Middle frontal gyrus (tissue), 1 donor: Measurements from ENCODE around the gene OR2AE1.

ENCODE experiments used
- DNase-seq: peaks from one replicate; pipeline ENCODE4 v3.0.0-alpha.2; 2015; ENCODE audit warnings: low spot score; ENCODE audit errors: extremely low spot score

Gene OR2AE1

DNA sequence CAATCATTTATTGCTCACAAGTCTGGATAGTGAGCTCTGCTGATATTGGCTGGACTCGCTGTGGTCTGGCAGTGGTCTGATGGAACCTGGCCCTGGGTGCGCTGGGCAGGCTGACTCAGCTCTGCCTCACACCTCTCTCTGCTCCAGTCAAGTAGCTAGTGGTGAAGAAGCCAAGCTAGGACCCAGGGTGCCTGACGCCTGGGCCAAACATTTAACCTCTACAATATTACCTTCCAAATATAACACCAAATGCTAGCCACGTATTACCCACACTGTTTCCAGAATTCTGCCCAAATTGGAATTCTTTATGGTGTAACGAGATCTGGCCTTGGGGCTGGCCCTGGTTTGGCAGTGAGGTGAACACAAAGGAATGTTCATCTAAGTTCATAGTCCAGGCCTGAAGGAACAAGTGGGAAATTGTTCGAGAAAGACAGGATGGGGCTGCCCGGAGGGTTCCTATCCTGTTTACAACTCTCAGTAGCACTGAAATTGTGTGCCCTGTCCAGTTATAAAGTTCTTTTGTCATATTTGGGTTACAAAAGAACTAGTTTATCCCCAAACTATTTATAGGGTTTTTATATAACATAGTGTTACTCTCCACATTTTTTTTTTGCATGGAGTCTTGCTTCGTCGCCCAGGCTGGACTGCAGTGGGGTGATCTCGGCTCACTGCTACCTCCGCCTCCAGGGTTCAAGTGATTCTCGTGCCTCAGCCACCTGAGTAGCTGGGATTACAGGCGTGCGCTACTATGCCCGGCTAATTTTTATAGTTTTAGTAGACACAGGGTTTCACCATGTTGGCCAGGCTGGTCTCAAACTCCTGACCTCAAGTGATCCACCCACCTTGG, 16.3 kb downstream of the OR2AE1 start:
- no peak for DNase-seq

DNA sequence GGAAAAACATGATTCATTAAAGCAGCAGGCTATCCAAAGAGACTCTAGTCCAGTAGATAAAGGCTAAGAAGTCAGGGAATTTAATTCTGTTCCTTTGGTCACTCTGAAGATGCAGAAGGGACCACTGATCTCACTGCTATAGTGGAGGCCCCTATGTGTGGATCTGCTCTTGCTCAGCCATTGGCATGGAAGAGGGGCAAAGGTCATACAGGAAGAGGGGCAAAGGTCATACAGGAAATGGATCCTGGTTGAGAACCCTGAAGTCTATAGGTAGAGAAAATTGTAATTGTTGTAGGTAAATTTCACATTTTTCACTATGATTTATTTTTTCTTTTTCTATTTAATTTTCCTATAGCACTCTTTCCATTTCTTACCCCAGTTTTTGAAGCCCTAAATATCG, 21.6 kb downstream of the OR2AE1 start:
- DNase-seq: no peak

DNA sequence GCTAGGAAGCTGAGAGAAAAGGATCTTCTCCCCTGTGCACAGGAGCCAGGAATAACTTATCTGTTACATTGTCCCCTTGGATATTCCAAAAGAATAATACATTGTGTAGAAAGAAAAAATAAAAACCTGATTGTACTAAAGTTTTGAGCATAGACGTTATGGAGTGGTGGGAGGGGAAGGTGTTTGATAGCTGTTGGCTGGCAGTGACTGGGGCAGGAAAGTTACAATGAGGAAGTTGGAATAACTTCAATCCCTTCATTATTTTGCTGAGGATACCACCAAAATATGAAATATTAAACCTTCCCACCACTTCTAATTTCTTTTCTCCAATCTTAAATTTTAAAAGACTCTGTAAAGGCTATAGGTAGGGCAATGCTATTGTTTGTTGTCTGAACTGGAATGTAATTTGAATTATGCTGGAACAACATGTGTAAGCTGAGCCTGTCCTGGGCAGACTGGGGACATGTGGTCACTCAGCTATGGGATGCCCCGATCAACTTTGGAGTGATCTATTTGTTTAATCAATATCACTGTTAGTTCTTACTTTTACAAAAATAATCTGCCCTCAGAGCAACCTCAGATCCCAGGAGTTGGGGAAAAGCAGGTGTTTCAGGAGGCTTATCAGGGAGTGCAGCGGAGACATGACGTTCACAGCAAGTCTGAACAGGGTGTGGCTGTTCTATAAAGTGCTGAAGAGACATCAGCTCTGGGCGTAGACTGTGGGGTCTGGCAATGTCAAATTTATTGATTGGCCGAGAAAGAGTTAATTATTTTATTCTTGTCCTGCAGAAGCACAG, 28.2 kb downstream of the OR2AE1 start:
- DNase-seq: no peak

DNA sequence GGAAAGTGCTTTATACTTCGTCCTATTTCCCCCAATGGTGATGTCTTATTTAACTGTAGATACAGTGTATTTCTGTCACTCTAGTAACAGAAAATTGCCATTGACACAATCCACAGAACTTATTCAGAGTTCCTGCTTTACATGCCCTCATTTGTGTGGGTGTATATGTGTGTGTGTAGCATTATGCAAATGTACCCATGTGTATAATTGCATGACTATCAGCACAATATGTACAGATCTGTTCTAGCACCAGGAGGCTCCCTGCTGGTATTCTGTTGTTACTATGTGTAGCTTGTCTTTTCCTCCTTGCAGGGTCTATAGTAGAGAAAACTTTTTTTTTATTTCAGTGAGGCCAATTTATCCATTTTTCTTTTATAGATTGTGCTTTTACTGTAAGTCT, 32.5 kb downstream of the OR2AE1 start:
- DNase-seq: no peak

DNA sequence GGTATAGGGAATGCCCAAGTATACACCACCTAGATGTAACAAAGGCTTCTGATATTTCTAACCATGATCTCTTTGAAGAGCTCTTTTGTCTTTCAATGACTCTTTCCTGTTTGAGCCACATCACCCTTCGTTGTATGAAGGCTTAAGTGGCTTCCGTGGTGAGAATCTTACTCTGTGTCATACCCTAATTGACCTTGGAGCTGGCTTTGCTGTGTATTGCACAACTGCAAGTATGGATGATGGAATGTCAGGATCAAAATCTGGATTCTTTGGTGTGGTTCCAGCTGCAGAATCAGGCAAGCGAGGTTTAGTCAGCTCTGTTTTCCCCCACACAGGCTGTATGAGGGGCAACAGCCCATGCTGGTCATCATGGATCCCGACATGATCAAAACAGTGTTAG, 33.0 kb downstream of the OR2AE1 start:
- DNase-seq: no peak

DNA sequence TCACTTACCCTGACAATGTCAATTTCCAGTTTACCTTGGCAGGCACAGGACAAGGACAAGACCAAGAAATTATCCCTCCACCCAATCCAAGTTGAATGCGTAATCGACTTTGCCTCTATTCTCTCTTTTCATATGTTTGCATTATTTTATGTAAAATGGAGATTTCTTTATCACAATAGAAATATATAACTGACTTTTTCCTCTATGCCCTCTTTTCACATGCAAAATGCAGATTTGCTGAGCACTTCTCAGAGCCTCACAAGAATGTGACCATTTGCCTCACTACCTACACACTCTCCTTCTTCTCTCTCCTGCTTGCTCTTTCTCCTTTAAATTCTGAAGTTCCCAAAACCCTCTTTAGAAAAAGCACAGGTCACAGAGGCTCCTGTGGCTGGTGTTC, 33.9 kb downstream of the OR2AE1 start:
- no peak for DNase-seq

DNA sequence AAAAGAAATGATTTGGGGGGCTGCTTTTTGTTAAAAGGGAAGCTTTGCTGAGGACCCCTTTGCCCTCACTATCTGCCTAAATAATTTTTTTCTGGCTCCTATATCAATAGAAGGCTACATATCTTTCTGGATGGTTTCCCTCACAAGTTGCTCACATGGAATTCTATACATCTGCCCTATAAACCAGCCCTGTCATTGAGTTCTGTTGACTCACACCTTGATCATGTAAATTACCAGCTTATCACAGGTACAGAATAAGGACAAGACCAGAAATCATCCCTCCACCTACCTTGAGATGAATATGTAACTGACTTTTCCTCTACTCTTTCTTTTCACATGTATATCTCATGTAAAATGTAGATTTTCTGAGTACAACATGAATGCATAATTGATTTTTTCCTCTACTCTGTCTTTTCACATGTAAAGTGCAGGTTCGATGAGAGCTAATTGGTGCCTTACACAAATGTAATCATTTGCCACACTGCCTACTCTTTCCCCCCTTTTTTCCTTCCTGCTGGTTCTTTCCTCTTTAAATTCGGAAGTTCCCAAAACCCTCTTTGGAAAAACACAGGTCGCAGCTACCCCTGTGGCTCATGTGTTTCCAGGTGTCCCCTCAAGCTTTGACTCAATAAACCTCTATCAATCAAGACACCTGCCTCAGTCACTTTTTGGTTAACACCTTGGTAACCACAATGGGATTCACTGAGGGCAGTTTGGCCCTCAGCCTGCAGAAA, 36.5 kb downstream of the OR2AE1 start:
- no peak for DNase-seq

DNA sequence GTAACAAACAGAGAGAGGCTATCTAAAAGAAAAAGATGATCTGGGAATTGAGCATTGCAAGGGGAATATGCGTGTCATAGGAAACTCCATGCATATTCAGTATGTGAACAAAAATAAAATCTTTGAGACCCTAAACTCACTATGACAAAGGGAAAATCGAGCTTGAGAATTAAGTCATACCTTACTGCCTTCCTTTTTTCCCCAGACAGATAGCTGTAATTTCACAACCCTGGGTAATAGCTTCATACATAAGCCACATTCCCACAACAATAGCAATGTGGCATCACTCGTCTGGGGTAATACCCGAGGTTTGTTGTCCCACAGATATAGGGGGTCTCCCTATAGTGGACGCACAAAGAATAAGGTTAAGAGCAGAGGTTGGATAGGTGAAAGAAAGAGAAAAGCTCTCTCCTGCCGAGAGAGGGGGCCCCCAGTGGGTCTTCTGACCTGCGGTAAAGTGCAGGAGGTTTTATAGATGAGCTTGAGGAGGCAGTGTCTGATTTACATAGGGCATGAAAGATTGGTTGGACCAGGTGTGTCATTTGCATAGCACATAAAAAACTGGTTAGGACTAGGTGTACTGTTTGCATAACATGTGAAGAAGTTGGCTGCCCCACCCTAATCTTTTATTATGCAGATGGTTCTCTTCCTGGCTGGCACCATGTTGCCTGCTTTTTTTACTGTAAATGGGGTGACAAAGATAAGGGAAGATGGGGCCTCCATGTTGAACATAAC, 37.4 kb downstream of the OR2AE1 start:
- DNase-seq: no peak

DNA sequence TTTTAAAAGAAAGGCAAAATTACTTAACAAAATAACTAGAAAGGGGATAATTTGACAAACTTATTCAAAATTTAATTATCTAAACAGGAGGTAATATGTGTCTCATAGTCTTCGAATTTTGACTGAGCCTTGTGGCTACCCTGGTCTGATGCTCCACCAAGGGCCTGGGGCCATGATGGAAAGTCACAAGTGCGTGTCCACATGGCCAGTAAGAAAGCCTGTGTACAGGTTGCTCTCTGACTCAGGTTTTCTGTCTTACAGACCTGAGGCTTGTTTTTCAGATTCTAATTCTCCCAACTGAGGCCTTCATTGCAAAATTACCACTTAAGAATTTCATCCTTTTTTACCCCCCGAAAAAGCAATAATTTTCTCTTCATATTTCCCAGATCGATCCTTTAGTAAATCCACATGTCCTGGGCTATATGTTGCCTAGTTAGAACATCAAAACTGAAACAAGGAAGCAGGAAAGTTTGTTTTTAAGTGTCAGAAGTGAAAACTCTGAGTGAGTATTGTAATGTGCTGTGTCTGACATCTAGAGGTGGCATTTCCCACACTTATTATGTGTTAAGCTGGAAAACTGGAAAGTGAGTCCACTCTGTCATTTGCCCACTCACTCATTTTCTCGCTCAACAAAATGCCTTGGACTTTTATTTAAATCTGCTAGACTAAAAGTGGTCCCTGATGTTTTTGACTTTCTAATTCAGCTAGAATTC, 39.0 kb downstream of the OR2AE1 start:
- no peak for DNase-seq

DNA sequence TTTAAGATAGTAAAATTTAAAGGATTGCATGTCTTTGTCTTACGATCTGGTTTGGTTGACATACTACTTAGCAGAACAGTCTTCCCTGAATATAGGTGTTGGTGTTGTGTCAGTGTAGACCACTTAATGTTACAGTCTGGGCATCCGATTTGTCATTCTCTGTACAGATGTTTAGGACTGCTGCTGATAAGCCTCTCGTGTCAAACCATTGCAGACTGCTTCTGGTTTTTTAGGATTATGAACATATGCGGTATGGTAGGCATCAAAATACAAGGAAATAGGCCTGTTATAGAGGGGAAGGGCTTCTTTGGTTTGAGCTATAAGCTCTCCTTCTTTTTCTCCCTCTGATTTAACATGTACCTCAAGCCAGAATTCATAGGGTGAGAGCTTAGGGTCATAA, 41.6 kb downstream of the OR2AE1 start:
- no peak for DNase-seq

DNA sequence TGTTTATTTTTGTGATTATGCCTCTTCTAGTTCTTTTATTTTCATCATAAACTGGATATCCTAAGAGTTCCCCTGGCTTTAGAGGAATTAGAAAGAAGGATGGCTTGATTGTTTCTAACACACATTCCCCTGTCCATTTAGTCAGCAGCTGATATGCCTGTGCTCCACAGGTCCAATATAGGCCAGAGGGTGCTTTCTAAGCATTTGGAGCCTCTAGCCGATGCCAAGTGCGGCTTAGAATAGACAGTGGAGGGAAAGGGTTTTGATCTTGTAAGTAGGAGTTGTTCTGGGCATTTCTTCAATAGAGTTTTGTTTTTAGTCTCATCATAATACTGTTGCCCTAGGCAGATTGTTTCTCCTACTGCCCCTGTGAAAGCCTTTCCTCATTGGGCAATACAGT, 42.5 kb downstream of the OR2AE1 start:
- no peak for DNase-seq

DNA sequence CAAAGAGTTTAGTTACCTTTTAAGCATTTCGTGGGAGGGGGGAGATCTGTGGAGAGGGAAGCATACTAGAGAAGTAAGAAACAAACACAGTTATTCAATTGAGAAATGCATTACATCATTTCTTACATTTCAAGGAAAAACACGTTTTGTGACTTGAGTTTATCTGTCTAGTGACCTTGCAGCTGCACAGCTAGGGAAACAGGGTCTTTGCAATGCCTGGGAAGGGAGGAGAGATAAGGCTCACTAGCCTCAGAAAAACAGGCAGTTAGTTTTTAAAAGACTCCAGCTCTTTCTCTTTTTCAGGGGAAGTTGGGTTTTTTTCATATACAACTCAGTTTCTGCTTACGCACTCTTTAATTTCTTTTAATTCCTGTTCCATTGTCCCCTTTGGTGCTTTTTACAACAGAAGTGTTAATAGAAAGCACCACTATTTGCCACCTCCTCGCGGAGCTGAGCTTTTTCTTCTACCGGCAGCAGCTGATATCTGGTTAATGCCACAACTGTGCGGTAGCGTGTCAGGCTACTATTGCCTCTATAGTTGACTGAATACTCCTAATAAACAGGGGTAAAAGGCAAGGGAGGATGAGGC, 43.5 kb downstream of the OR2AE1 start:
- no peak for DNase-seq

DNA sequence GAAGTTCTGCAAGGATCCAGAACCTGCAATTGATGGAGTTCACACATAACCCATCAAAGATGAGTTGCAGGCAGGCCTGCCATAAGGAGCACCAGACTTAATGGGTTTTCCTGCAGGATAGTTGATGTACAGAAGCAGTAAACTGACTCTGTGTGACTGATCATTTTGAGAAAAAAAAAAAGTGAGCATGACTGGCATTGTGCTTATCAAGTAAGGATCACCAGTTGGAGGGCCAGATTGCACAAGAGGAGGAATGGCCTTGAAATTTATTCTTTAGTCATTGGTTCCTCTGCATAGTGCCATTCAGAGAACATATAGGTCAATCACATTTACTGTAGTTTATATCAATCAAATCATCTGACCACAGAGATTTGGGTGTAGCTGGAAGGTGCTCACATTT, 45.2 kb downstream of the OR2AE1 start:
- no peak for DNase-seq

DNA sequence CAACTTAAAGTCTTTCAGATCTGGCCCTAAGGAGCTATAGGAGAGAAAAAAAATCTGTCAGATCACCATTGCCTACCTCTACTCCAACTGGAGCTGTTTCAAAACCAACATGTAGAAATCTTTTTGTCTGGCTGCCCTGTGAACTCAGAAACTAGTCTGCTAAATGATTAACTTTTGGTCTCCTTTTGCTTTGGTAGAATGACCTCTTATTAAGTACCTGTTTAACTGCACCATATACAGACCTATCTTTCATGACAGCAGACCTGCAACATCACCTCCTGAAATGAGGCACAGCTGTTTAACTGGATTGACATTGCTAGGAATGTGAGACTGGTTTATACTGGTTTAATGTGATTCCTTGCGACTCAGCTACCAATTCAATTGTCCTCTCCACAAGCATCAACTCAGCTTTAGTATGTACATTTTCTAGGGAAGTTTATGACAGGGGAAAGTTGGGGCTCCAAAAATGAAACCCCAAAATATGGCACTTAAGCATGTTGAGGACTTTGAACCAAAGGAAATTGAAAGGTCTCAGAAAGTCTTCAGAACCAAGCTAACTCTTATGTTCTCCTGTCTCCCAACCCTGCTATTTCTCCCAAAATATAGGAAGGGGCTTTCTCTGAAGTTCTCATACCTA, 47.2 kb downstream of the OR2AE1 start:
- DNase-seq: no peak

DNA sequence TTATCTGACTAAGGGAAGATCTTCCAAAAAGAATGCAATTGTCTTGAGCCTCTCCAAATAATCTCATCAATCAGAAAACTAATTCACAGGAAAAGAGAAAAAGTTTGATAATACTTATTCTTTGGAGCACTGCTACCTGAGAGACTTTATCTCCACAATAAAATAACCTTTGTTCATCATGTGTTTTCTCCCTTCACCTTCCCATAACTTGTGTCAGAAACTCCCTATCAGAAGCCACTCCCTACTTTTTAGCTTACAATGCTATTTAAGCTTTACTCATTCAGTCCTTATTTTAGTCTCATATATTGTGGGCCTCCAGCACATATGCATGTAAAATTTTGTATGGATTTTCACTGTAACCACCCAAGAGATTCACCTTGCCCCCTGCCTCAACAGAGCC, 48.0 kb downstream of the OR2AE1 start:
- DNase-seq: no peak

DNA sequence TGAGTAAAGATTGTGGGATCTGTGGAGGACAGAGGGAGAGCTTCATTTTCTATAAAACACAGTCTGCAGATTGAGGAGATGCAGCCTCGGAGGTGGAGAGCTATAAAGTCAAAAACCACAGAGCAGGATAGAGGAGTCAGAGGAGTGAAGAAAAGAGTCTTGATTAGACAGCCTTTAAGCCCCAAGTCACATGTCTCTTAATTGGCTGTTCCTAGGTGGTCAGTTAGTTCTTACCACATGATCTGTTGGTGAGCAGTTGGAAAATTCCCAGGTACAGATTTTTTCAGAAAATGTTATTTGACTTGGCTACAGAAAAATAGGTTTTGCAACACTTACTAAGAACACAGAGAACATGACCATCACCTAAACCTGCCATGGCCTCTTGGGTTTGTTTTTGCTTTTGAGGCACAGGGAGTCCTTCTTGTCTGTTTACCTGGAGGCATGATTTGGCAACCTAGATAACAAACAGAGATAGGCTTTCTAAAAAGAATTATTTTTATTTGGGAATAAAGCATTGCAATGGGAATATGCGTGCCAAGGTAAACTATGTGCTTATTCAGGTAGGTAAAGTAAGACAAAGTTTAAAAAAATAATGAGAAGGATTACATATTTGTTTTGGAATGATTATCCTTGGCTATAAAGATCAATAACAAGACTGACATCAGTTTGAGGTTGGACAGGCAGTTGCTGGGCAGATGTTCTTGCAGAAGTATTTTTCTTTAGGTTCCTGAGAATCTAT, 49.6 kb downstream of the OR2AE1 start:
- DNase-seq: no peak
